D721Med (cell line): ENCODE data around the gene CCR9.

Source experiments
- DNase-seq: peaks from one replicate; pipeline ENCODE4 v3.0.0; 2011; ENCODE audit warnings: low spot score; ENCODE audit not compliant: insufficient read length
- FAIRE-seq: peaks from 2 replicates; lab custom pipeline; 2011; peaks lifted over from hg19 to GRCh38; lab: Jason Lieb, UNC
- CTCF ChIP-seq: IDR thresholded peaks from 2 replicates; pipeline ENCODE4 v1.5.1; 2012; ENCODE audit warnings: mild to moderate bottlenecking, control low read depth; ENCODE audit not compliant: insufficient read depth; ENCODE audit errors: missing control alignments

The CCR9 gene

DNA sequence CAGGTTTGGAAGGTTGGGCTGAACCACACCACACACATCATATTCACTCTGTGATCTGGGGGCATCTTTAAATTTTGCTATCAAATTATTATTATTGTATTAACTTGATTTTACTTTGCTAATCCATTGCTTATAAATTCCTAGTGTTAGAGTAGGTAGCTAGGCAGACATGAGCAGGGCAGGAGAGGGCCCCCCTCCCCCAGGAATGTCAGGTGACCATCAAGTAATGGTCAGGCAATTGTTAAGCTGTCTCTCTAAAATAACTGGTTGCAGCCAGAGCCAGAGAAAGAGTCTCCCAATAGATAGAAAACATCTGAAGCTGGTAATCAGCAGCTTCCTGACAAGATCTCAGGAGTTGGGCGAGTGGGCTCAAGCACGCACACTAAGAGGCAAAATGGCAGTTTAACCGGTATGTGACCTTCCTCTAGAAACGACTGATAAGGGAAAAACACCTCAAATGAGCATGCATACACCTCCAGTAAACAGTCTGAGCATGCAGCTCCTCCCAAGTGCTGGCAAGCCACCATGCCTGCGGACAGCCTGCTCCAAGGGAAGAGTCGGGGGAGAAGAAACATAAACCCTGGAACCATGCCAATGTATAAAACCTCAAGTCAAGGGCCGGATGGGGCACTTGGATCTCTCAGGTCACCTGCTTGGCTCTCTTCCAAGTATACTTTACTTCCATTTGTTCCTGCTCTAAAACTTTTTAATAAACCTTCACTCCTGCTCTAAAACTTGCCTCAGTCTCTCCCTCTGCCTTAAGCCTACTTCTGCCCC is 53.8 kb downstream of the CCR9 start:
- no peak for FAIRE-seq
- no peak for TF ChIP-seq CTCF
- no peak for DNase-seq

- TF ChIP-seq CTCF = no peak
- no peak for FAIRE-seq
Measured at GRCh38 chr3:45940781-45941365, 54.5 kb downstream of the CCR9 start.

DNA sequence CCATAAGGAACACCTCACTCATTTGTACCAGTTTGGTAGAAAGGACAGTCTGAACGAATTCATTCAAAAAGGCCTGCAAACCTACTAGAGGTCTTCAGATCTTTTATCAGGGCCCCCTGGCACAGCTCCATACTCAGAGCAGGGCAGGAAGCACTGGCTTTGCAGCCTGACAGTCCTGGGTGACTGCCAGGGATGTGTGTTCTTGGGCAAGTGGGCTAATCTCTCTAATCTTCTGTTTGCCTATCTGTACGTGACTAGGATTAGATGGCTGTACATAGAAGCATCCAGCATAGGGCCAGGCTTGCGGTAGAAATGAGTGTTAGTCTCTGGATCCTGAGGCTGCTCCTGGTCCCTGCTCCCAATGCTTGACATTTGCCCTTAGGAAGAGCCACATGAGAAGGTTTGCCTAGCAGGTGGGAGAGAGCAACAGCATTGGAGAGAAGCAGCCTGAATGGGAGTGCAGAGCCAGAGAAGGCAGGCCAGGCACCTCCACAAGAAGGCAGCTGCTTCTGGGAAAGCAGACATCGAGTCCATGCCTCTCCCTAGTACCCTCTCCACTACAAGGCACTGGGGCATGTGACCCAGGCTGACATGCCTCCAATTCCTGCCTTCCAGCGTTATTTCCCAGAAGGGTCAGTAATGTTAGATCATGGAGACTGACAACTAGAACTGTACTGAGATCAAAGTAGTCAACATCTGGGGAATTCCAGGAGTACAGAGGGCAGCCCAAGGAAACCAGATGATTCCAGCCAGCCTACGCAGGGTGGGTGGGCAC is 55.9 kb downstream of the CCR9 start:
- no peak for TF ChIP-seq CTCF
- FAIRE-seq (peak; percentile 21), DNase-seq (no peak)

More at GRCh38 chr3:45940781-45941365, 54.5 kb downstream of the CCR9 start:
- no peak for DNase-seq

- no peak for DNase-seq
- no peak for TF ChIP-seq CTCF
- FAIRE-seq = no peak
Measured at GRCh38 chr3:45943207-45943846, 57.0 kb downstream of the CCR9 start, which contains the start of gene CXCR6. Gene CXCR6 (plus strand): TSS chr3:45943464. CDS start chr3:45946482, 3,018 bp downstream.

DNA sequence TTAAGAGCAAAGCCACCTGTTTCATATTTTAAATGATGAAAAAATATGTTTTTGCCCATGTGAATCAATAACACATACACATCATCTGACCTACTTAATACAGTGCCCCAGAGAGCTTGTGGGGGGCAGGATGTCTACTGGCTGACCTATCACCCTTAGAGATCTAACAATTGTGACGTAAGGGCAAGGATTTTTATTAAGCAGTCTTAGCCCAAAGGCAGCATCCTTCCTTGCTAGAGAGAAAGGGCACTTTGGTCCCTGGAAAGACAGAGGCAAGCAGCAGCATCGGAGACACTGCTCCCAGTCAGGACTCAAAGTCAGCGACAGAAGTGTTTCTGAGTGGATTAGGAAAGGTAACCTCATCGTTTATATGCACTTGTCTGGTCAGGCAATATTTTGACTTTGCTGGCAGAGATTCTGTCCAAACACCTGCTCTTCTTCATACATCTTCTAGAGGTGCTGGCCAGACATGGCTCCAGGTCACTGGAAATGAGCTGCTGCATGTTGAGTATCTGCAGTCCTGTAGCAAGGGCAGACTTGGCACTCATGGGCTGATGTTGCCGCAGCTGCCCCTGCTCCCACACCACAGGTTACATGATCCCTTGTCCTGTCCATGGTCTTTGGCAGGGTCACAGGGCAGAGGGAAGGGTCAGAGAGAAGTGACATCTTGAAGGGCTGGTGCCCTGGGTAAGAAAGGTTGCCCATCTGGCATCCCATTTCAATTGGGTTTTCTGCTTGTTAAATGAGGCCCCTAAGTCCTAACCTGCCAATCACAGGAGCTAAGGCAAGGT is 58.7 kb downstream of the CCR9 start:
- DNase-seq (no peak), FAIRE-seq (no peak)

More for the DNA sequence above, 58.7 kb downstream of the CCR9 start:
- no peak for TF ChIP-seq CTCF
